T-cell (primary cell): ENCODE results near the gene OGA. TPM values are rescaled to one million over a fixed set of nuclear protein-coding genes. Genes with fewer than 3 reads are reported as not detected.
A peak's percentile ranks its signal among the peaks of the same experiment; 100 is the strongest.

Experiments
- ATAC-seq, 4 experiments: fragments of 200-7000 bp in 3 of 4; fragments of 150-1000 bp in 1 of 4; cut with Tn5 transposase; replicated peaks in 1 of 4; 1 replicate in 3 of 4; 2 replicates in 1 of 4; pipeline ENCODE4 v1.10.0; 2021; ENCODE audit warnings: moderate library complexity in 3 of 4, mild to moderate bottlenecking in 2 of 4, moderate number of reproducible peaks in 1 of 4
- CTCF ChIA-PET, 2 donors: fragments of 300-600 bp; sonication (Branson Sonifier 250); formaldehyde crosslinking; loops; one replicate each; lab custom pipeline; 2022; ENCODE audit warnings: antibody characterized with exemption in 2 of 2; lab: Charles Lee
- POLR2A ChIA-PET, 2 donors: fragments of 300-600 bp; sonication (Branson Sonifier 250); formaldehyde crosslinking; loops; one replicate each; lab custom pipeline; 2022; ENCODE audit warnings: antibody characterized with exemption in 2 of 2; lab: Charles Lee
- DNase-seq, 35 experiments: peaks; one replicate each; pipeline versions ENCODE4 v3.0.0 to v3.0.0-alpha.2; 2013 to 2023
- H3K27ac ChIP-seq: one replicate; pipeline ENCODE4 v1.5.1; 2013; ENCODE audit warnings: low read length
- H3K27me3 ChIP-seq, 2 experiments: replicated peaks in 1 of 2; 1 replicate in 1 of 2; 2 replicates in 1 of 2; pipeline versions ENCODE4 v1.6.1 to v1.7.0; 2013; ENCODE audit warnings: low read length in 1 of 2, mixed read lengths in 1 of 2; ENCODE audit not compliant: control insufficient read depth in 2 of 2, insufficient read depth in 2 of 2; ENCODE audit errors: extremely low read depth in 1 of 2
- H3K36me3 ChIP-seq, 2 donors: 1 replicate in 1 of 2; 2 replicates in 1 of 2; pipeline versions ENCODE4 v1.6.1 to v1.7.0; 2013; ENCODE audit warnings: low read length in 1 of 2; ENCODE audit not compliant: control insufficient read depth in 2 of 2, insufficient read depth in 1 of 2; ENCODE audit errors: extremely low read depth in 1 of 2
- H3K4me1 ChIP-seq, 2 experiments: 1 replicate in 1 of 2; 2 replicates in 1 of 2; pipeline versions ENCODE4 v1.6.1 to v1.7.0; 2013; ENCODE audit warnings: low read length in 2 of 2, mixed read lengths in 1 of 2; ENCODE audit not compliant: insufficient read depth in 2 of 2, control insufficient read depth in 1 of 2; ENCODE audit errors: extremely low read depth in 1 of 2
- H3K4me3 ChIP-seq, 2 donors: 1 replicate in 1 of 2; 2 replicates in 1 of 2; pipeline versions ENCODE4 v1.5.1 to v1.7.0; 2013; ENCODE audit warnings: mild to moderate bottlenecking in 2 of 2, low read length in 1 of 2, moderate library complexity in 1 of 2; ENCODE audit not compliant: control insufficient read depth in 1 of 2; ENCODE audit errors: extremely low read depth in 1 of 2
- H3K9me3 ChIP-seq: 2 replicates; pipeline ENCODE4 v1.7.0; 2013
- H3K27ac Mint-ChIP-seq, 2 donors: one replicate each; pipeline ENCODE4 v1.8.0; 2020 to 2021; ENCODE audit warnings: mild to moderate bottlenecking in 2 of 2, mixed read lengths in 2 of 2
- H3K27me3 Mint-ChIP-seq, 2 donors: one replicate each; pipeline ENCODE4 v1.8.0; 2021 to 2022; ENCODE audit warnings: mixed read lengths in 2 of 2
- H3K36me3 Mint-ChIP-seq: one replicate; pipeline ENCODE4 v1.8.0; 2021; ENCODE audit warnings: mixed read lengths
- H3K4me1 Mint-ChIP-seq, 3 donors: one replicate each; pipeline ENCODE4 v1.8.0; 2020 to 2022; ENCODE audit warnings: mixed read lengths in 3 of 3, mild to moderate bottlenecking in 1 of 3
- H3K4me3 Mint-ChIP-seq, 3 donors: one replicate each; pipeline ENCODE4 v1.8.0; 2020 to 2022; ENCODE audit warnings: mild to moderate bottlenecking in 3 of 3, mixed read lengths in 3 of 3, moderate library complexity in 3 of 3
- H3K9me3 Mint-ChIP-seq, 3 donors: one replicate each; pipeline ENCODE4 v1.8.0; 2020 to 2022; ENCODE audit warnings: mixed read lengths in 3 of 3
- WGBS: methylation state at CpG from one replicate; pipeline ENCODE4 v1.1.5; 2013; ENCODE audit warnings: missing lambda C conversion rate; ENCODE audit not compliant: insufficient coverage; 5-methylcytosine and 5-hydroxymethylcytosine counted together
- total RNA-seq, 35 experiments: library from RNA in 6 of 35; stranded (reverse) in 6 of 35; fragments of 120-200 nt in 1 of 35; gene quantifications; one replicate each; pipeline versions ENCODE4 v1.2.1 to v1.2.4 and lab custom pipeline; 2013 to 2026

The OGA gene
- total RNA-seq, 5 donors from 2014 or later (not counting 1 experiment from before 2014, with no cell fraction given): 232 to 364 (median 244) TPM

DNA sequence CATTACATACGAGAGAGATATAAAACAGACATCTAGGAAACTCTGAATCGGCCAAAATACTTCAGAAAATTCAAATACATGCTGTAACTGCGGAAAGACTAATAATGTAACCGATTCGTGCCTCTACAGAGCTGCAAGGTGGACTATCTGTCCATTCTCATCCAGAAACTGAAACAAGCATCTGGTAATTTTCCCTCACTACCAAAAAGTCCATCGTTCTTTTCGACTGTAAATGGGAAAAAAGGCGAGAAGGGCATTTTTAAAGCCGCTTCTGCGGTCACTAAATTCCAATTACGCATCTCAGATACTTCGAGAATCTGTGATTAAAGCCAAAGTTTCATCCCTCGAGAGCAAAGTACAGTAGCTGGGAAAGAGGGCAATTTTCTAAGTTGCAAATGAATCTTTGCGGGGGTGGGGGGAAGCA lies 1.3 kb downstream of the OGA start:
- DNase-seq (no peak), ATAC-seq (no peak)
- 0% methylated on average over 3 of the region's 14 CpGs for WGBS
- H3K4me3 Mint-ChIP-seq: peak overlapping the region; percentile 94 to 99 (median 98)
- H3K4me1 ChIP-seq: peaks cover 31 to 35% of the 10 kb centered on the region in 2 experiments
- peaks cover 18% of the 10 kb centered on the region for H3K36me3 Mint-ChIP-seq
- CTCF ChIA-PET: no interaction called here
- peaks cover 6 to 10% of the 10 kb centered on the region in 2 donors for H3K36me3 ChIP-seq
- no peaks in the 10 kb centered on the region for H3K9me3 ChIP-seq
- no peaks in the 10 kb centered on the region for H3K27me3 Mint-ChIP-seq
- no peaks in the 10 kb centered on the region for H3K27me3 ChIP-seq
- H3K4me1 Mint-ChIP-seq: peaks cover 54 to 69% (median 55%) of the 10 kb centered on the region in 3 donors
- H3K9me3 Mint-ChIP-seq: no peaks in the 10 kb centered on the region
- POLR2A ChIA-PET: no interaction called here
- H3K27ac Mint-ChIP-seq: peak overlapping the region; percentile 88 to 96
- peak overlapping the region; percentile 95 to 100 for H3K4me3 ChIP-seq
- H3K27ac ChIP-seq: peak overlapping the region; percentile 74

DNA sequence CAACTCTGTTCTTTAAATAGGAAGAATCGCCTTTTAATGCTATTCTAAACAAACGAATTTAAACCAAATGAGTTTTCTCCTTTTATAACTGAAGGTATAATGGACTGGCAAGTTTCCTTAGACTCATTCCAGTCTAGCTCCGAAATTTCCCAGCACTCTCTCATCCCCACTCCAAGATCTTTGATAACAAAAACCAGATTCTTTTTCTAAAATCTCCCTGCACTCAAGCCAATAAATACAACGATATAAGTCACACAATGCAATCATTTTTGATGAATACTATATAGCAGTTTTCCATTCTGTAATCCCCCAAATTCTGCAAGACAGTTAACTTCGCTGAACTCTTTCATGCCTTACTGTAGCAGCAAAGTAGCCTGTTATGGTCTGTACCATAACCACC lies 1.9 kb downstream of the OGA start:
- Histone ChIP-seq H3K27me3 (no peaks in the 10 kb centered on the region), H3K27ac (no peak overlapping the region), H3K9me3 (no peaks in the 10 kb centered on the region), H3K4me1 (peaks cover 31 to 37% of the 10 kb centered on the region in 2 experiments), H3K36me3 (peaks cover 7 to 14% of the 10 kb centered on the region in 2 donors), H3K4me3 (peak overlapping the region; percentile 95 to 100)
- ChIA-PET CTCF (no interaction called here), POLR2A (interaction anchor here in 1 of 2 donors (0.6 kb wide), 1 partner anchor 250 kb away, joined by 10 read pairs; no protein-coding TSS in a partner anchor)
- peak overlapping the region; percentile 79 to 96 for H3K27ac Mint-ChIP-seq
- H3K4me3 Mint-ChIP-seq: peak overlapping the region; percentile 94 to 99 (median 98)
- no peak for DNase-seq
- no peaks in the 10 kb centered on the region for H3K27me3 Mint-ChIP-seq
- no peaks in the 10 kb centered on the region for H3K9me3 Mint-ChIP-seq
- H3K36me3 Mint-ChIP-seq: peaks cover 24% of the 10 kb centered on the region
- peaks cover 55 to 64% (median 56%) of the 10 kb centered on the region in 3 donors for H3K4me1 Mint-ChIP-seq
- ATAC-seq: no peak
- 7% methylated on average over 2 of the region's 5 CpGs for WGBS

DNA sequence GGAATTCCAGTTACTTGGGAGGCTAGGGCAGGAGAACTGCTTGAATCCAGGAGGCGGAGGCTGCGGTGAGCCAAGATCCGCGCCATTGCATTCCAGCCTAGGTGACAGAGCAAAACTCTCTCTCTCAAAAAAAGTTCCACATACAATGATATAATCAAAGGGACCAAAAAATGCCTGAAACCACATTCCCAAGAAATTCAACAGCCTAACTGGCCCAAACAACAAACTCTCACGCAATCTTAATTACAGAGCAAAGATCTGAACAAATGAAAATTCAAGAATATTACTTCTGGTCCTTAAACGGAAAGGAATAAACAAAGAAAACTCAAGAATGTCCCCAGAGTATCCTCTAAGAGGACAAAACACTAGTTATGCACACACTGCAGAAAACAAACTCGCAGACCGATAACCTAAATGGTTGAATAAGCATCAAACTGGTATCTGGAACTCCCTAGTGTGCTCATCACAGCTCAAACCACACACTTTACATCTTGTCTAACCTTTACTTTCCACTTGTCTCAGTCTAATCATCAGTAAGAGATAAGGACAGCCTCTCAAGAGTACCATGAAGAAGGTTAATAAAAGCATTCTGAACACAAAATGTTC lies 3.7 kb downstream of the OGA start:
- Histone ChIP-seq H3K27ac (no peak overlapping the region), H3K9me3 (no peaks in the 10 kb centered on the region), H3K4me3 (peak overlapping the region; percentile 95 to 100), H3K4me1 (peaks cover 30 to 31% of the 10 kb centered on the region in 2 experiments), H3K27me3 (no peaks in the 10 kb centered on the region), H3K36me3 (peaks cover 7 to 29% of the 10 kb centered on the region in 2 donors)
- DNase-seq (peak in 1 of 35 experiments; percentile 27), ATAC-seq (no peak)
- Mint-ChIP-seq H3K36me3 (peaks cover 32% of the 10 kb centered on the region), H3K4me3 (peak overlapping the region; percentile 94 to 99 (median 98)), H3K27me3 (no peaks in the 10 kb centered on the region), H3K9me3 (no peaks in the 10 kb centered on the region), H3K27ac (peak overlapping the region; percentile 70 to 88), H3K4me1 (peaks cover 56 to 58% (median 57%) of the 10 kb centered on the region in 3 donors)
- 75% methylated on average over 6 of the region's 8 CpGs for WGBS
- ChIA-PET POLR2A (interaction anchor here (0.5 to 0.7 kb wide), 2 partner anchors 18 to 31 kb away, joined by 3 to 4 read pairs; partner anchors contain the start of gene NPM3 (in 1 of the 2)), CTCF (interaction anchor here in 1 of 2 donors (0.9 kb wide), 1 partner anchor 14 kb away, joined by 3 read pairs; no protein-coding TSS in a partner anchor)

DNA sequence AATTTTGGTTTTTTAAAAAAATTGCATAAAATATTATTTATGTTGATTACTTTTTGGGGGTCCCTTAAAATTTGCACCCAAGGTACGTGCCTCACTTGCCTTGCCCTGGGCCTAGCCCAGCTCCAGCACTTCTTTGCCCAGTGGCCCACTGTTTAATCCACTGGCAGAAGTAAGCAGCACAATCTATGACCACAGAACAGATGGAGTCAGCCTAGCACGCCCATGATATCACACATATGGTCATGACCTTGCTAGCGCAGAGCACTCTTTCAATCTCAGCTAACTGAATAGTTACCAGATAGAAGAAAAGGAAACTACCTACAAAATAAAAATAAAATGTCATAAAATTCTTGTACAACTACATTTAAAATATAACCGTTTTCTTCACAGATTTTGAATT lies 5.6 kb downstream of the OGA start:
- Histone ChIP-seq H3K9me3 (no peaks in the 10 kb centered on the region), H3K4me1 (peaks cover 21 to 22% of the 10 kb centered on the region in 2 experiments), H3K36me3 (peaks cover 7 to 47% of the 10 kb centered on the region in 2 donors), H3K27me3 (no peaks in the 10 kb centered on the region), H3K27ac (no peak overlapping the region), H3K4me3 (peak overlapping the region in 1 of 2 donors; percentile 44)
- DNase-seq: no peak
- CTCF ChIA-PET: interaction anchor here in 1 of 2 donors (0.6 to 0.9 kb wide), 3 partner anchors 15 to 345 kb away, joined by 3 to 4 read pairs (median 4); no protein-coding TSS in a partner anchor
- Mint-ChIP-seq H3K27ac (peak overlapping the region in 1 of 2 donors; percentile 64), H3K4me1 (peaks cover 46 to 55% (median 54%) of the 10 kb centered on the region in 3 donors), H3K4me3 (peak overlapping the region in 2 of 3 donors; percentile 98 to 99), H3K9me3 (no peaks in the 10 kb centered on the region), H3K36me3 (peaks cover 34% of the 10 kb centered on the region), H3K27me3 (no peaks in the 10 kb centered on the region)
- 100% methylated on average over 1 of the region's 4 CpGs for WGBS
- POLR2A ChIA-PET: no interaction called here
- no peak for ATAC-seq

DNA sequence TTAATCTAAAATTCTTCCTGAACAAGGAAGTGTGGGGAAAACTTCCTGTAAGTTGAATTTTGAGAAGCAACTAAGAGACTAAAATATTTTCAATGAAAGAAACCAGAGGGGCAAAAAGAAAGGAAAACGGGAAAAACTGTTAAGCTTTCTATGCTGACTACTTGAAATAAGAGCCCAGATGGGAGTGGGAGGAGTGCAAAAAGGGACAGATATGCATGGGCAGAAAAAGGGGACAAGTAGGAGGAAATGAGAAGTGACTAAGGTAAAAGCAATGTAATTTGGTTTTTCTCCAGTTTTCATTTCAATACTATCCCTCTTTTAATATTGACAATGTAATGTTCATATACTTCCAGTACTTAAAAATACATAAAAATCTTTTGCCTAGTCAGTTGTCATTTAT lies 11.1 kb downstream of the OGA start:
- no peak overlapping the region for H3K27ac ChIP-seq
- H3K4me1 Mint-ChIP-seq: peaks cover 10 to 41% (median 39%) of the 10 kb centered on the region in 3 donors
- H3K9me3 Mint-ChIP-seq: no peaks in the 10 kb centered on the region
- peaks cover 0 to 8% of the 10 kb centered on the region in 2 experiments for H3K4me1 ChIP-seq
- peak overlapping the region in 1 of 2 donors; percentile 36 for H3K27ac Mint-ChIP-seq
- no peaks in the 10 kb centered on the region for H3K9me3 ChIP-seq
- no peak overlapping the region for H3K4me3 ChIP-seq
- peaks cover 36% of the 10 kb centered on the region for H3K36me3 Mint-ChIP-seq
- CTCF ChIA-PET: interaction anchor here in 1 of 2 donors (0.6 kb wide), 1 partner anchor 20 kb away, joined by 12 read pairs; no protein-coding TSS in a partner anchor
- peaks cover 11 to 90% of the 10 kb centered on the region in 2 donors for H3K36me3 ChIP-seq
- no peaks in the 10 kb centered on the region for H3K27me3 Mint-ChIP-seq
- H3K4me3 Mint-ChIP-seq: no peak overlapping the region
- DNase-seq: no peak
- no peaks in the 10 kb centered on the region for H3K27me3 ChIP-seq
- POLR2A ChIA-PET: interaction anchor here in 1 of 2 donors (1.2 kb wide), 1 partner anchor 12 kb away, joined by 3 read pairs; no protein-coding TSS in a partner anchor
- 88% methylated on average over 1 of the region's 1 CpG for WGBS
- ATAC-seq: no peak

DNA sequence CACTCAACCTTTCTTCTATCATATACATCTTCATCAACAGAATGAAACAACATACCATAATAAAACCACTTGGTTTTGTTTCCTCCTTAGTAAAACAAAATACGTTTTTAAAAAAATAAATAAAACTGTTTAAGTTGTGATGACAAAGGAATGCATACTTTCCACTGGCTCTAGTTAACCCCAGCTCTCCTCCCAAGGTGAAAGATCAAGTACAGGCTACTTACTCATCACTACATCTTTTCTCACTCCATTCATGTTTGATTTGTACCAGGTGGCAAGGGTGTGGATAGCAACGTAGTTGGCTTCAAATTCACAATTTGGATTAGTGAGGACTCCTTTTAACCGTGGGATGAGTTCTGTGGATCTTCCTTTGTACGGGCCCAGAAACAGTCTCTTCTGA lies 14.7 kb downstream of the OGA start:
- peaks cover 38% of the 10 kb centered on the region in 3 donors for H3K4me1 Mint-ChIP-seq
- POLR2A ChIA-PET: interaction anchor here in 1 of 2 donors (0.6 kb wide), 1 partner anchor 17 kb away, joined by 6 read pairs; no protein-coding TSS in a partner anchor
- Histone ChIP-seq H3K4me1 (peaks cover 0 to 15% of the 10 kb centered on the region in 2 experiments), H3K9me3 (no peaks in the 10 kb centered on the region), H3K4me3 (no peak overlapping the region), H3K36me3 (peaks cover 12 to 90% of the 10 kb centered on the region in 2 donors), H3K27me3 (no peaks in the 10 kb centered on the region), H3K27ac (no peak overlapping the region)
- WGBS: no CpG with 5 or more reads among the region's 4 CpGs
- H3K9me3 Mint-ChIP-seq: no peaks in the 10 kb centered on the region
- no peaks in the 10 kb centered on the region for H3K27me3 Mint-ChIP-seq
- CTCF ChIA-PET: no interaction called here
- H3K27ac Mint-ChIP-seq: no peak overlapping the region
- no peak for DNase-seq
- no peak overlapping the region for H3K4me3 Mint-ChIP-seq
- H3K36me3 Mint-ChIP-seq: peaks cover 46% of the 10 kb centered on the region
- ATAC-seq: no peak
